ENCODE results near the gene FOXM1.

Gene FOXM1

GRCh38 chr12:2877047-2877952 lies at the start of gene FOXM1, which contains the start of gene RHNO1:
Gene FOXM1, minus strand, starts transcription at chr12:2877174. Its CDS starts 2,696 bp downstream, at chr12:2874478.
Gene RHNO1, plus strand, starts transcription at chr12:2877223. Its CDS starts 8,144 bp downstream, at chr12:2885367.
- peak; percentile 84 for DNase-seq (ENCODE audit: low read depth)

- no peak for DNase-seq (ENCODE audit: low read depth)
Measured at GRCh38 chr12:2925322-2925995, 48.5 kb upstream of the FOXM1 start.

GRCh38 chr12:2924019-2924418 lies 47.0 kb upstream of the FOXM1 start:
- DNase-seq (ENCODE audit: low read depth) = peak; percentile 14

- DNase-seq (ENCODE audit: low read depth) = no peak
Measured at GRCh38 chr12:2923057-2923456, 46.1 kb upstream of the FOXM1 start.

- no peak for DNase-seq (ENCODE audit: low read depth)
Measured at GRCh38 chr12:2922329-2922728, 45.4 kb upstream of the FOXM1 start.

- DNase-seq (ENCODE audit: low read depth) = no peak
Measured at GRCh38 chr12:2919249-2919648, 42.3 kb upstream of the FOXM1 start.

GRCh38 chr12:2912216-2912575 lies 35.2 kb upstream of the FOXM1 start:
- no peak for DNase-seq (ENCODE audit: low read depth)

- no peak for DNase-seq (ENCODE audit: low read depth)
Measured at GRCh38 chr12:2904260-2904659, 27.3 kb upstream of the FOXM1 start.

GRCh38 chr12:2902272-2902880 lies 25.4 kb upstream of the FOXM1 start:
- no peak for DNase-seq (ENCODE audit: low read depth)

GRCh38 chr12:2900642-2901041 lies 23.7 kb upstream of the FOXM1 start:
- no peak for DNase-seq (ENCODE audit: low read depth)

- DNase-seq (ENCODE audit: low read depth) = no peak
Measured at GRCh38 chr12:2897418-2897817, 20.4 kb upstream of the FOXM1 start.

- DNase-seq (ENCODE audit: low read depth) = no peak
Measured at GRCh38 chr12:2895511-2895910, 18.5 kb upstream of the FOXM1 start.

- DNase-seq (ENCODE audit: low read depth) = no peak
Measured at GRCh38 chr12:2895051-2895451, 18.1 kb upstream of the FOXM1 start.

- peak; percentile 90 for DNase-seq (ENCODE audit: low read depth)
Measured at GRCh38 chr12:2893007-2893406, 16.0 kb upstream of the FOXM1 start.

- DNase-seq (ENCODE audit: low read depth) = no peak
Measured at GRCh38 chr12:2892246-2892645, 15.3 kb upstream of the FOXM1 start.

GRCh38 chr12:2891240-2892053 lies 14.5 kb upstream of the FOXM1 start:
- DNase-seq (ENCODE audit: low read depth) = peak; percentile 58

GRCh38 chr12:2890388-2891239 lies 13.6 kb upstream of the FOXM1 start, which contains the start of gene TULP3:
Gene TULP3, plus strand, starts transcription at chr12:2890891. Its CDS starts 57 bp downstream, at chr12:2890948.
- peak; percentile 96 for DNase-seq (ENCODE audit: low read depth)

GRCh38 chr12:2890001-2890387 lies 13.0 kb upstream of the FOXM1 start:
- DNase-seq (ENCODE audit: low read depth) = no peak

- DNase-seq (ENCODE audit: low read depth) = no peak
Measured at GRCh38 chr12:2886768-2887450, 9.9 kb upstream of the FOXM1 start.

GRCh38 chr12:2884810-2885209 lies 7.8 kb upstream of the FOXM1 start:
- DNase-seq (ENCODE audit: low read depth) = no peak
